IMR-90 (cell line): ENCODE measurements around the gene DENND10. TPM values are rescaled to one million over a fixed set of nuclear protein-coding genes. Genes with fewer than 3 reads are reported as not detected.

Source experiments
- ATAC-seq: fragments of 200-7000 bp; cut with Tn5 transposase; 2 replicates; pipeline ENCODE4 v1.9.1; 2020; ENCODE audit warnings: low read depth, mild to moderate bottlenecking, moderate library complexity
- BruUV-seq: library from RNA; stranded (reverse); fragments of 400-500 nt; replicated peaks from 2 replicates; lab custom pipeline; 2021; lab: Mats Ljungman, UMichigan
- CTCF ChIA-PET: fragments of 300-600 bp; formaldehyde crosslinking; extraction: SDS; loops from one replicate; lab custom pipeline; 2021; ENCODE audit warnings: antibody characterized with exemption; lab: Yijun Ruan, JAX
- POLR2A ChIA-PET: fragments of 300-600 bp; sonication (Branson Sonifier 250); formaldehyde crosslinking; loops from one replicate; lab custom pipeline; 2022; ENCODE audit warnings: antibody characterized with exemption; ENCODE audit not compliant: unreplicated experiment; lab: Charles Lee
- DNase-seq: peaks from one replicate; pipeline ENCODE4 v3.0.0; 2013
- H2AFZ ChIP-seq: replicated peaks from 2 replicates; pipeline ENCODE3; 2013; ENCODE audit warnings: low read length, mild to moderate bottlenecking; ENCODE audit not compliant: poor library complexity
- H2AK5ac ChIP-seq: 2 replicates; pipeline ENCODE4 v1.6.1; 2013; ENCODE audit warnings: low read depth, low read length, inconsistent platforms
- H2AK9ac ChIP-seq: replicated peaks from 2 replicates; pipeline ENCODE3; 2013; ENCODE audit warnings: mild to moderate bottlenecking, low read depth, low read length, moderate library complexity; ENCODE audit not compliant: poor library complexity
- H2BK120ac ChIP-seq: 2 replicates; pipeline ENCODE4 v1.6.1; 2013; ENCODE audit warnings: low read depth, low read length, inconsistent platforms
- H2BK15ac ChIP-seq: 3 replicates; pipeline ENCODE4 v1.6.1; 2013; ENCODE audit warnings: low read depth, low read length, inconsistent platforms
- H2BK20ac ChIP-seq: 2 replicates; pipeline ENCODE4 v1.6.1; 2013; ENCODE audit warnings: low read depth, mild to moderate bottlenecking, inconsistent platforms, low read length, moderate library complexity
- H2BK5ac ChIP-seq: 2 replicates; pipeline ENCODE4 v1.6.1; 2013; ENCODE audit warnings: mild to moderate bottlenecking, low read depth, low read length, inconsistent platforms; ENCODE audit not compliant: poor library complexity, severe bottlenecking
- H3K14ac ChIP-seq: replicated peaks from 2 replicates; pipeline ENCODE4 v1.6.1; 2013; ENCODE audit warnings: low read depth, low read length, inconsistent platforms
- H3K18ac ChIP-seq: 2 replicates; pipeline ENCODE4 v1.6.1; 2013; ENCODE audit warnings: low read depth, low read length, control low read depth
- H3K23ac ChIP-seq: 2 replicates; pipeline ENCODE4 v1.6.1; 2013; ENCODE audit warnings: low read depth, low read length, inconsistent platforms
- H3K27ac ChIP-seq: 2 replicates; pipeline ENCODE4 v1.5.1; 2013; ENCODE audit warnings: mild to moderate bottlenecking, control low read depth, low read length; ENCODE audit not compliant: insufficient read depth
- H3K27me3 ChIP-seq: 2 replicates; pipeline ENCODE4 v1.6.1; 2013; ENCODE audit warnings: low read length; ENCODE audit not compliant: control insufficient read depth, insufficient read depth
- H3K36me3 ChIP-seq: 2 replicates; pipeline ENCODE4 v1.6.1; 2013; ENCODE audit warnings: low read length, mixed read lengths; ENCODE audit not compliant: control insufficient read depth, insufficient read depth
- H3K4ac ChIP-seq: 2 replicates; pipeline ENCODE4 v1.6.1; 2013; ENCODE audit warnings: low read depth, low read length, inconsistent platforms
- H3K4me1 ChIP-seq: 2 replicates; pipeline ENCODE4 v1.6.1; 2013; ENCODE audit warnings: low read length, mixed read lengths; ENCODE audit not compliant: control insufficient read depth, insufficient read depth
- H3K4me2 ChIP-seq: 2 replicates; pipeline ENCODE4 v1.6.1; 2013; ENCODE audit warnings: low read depth, mild to moderate bottlenecking, control low read depth, low read length, moderate library complexity
- H3K4me3 ChIP-seq: 2 replicates; pipeline ENCODE4 v1.5.1; 2013; ENCODE audit warnings: low read depth, mild to moderate bottlenecking, control low read depth, low read length, moderate library complexity; ENCODE audit not compliant: insufficient read depth
- H3K56ac ChIP-seq: 2 replicates; pipeline ENCODE4 v1.6.1; 2013; ENCODE audit warnings: low read length, inconsistent platforms; ENCODE audit not compliant: insufficient read depth; ENCODE audit errors: extremely low read depth
- H3K79me1 ChIP-seq, 2 experiments: 2 replicates each; pipeline ENCODE4 v1.6.1; 2013; ENCODE audit warnings: low read length in 2 of 2, inconsistent platforms in 1 of 2, low read depth in 1 of 2
- H3K9ac ChIP-seq: 2 replicates; pipeline ENCODE4 v1.6.1; 2013; ENCODE audit warnings: low read depth, low read length, control low read depth
- H3K9me1 ChIP-seq: 2 replicates; pipeline ENCODE4 v1.6.1; 2013; ENCODE audit warnings: low read length, inconsistent platforms; ENCODE audit not compliant: insufficient read depth
- H3K9me3 ChIP-seq: 2 replicates; pipeline ENCODE4 v1.6.1; 2013; ENCODE audit warnings: low read length; ENCODE audit not compliant: control insufficient read depth, insufficient read depth
- H4K20me1 ChIP-seq: 2 replicates; pipeline ENCODE4 v1.6.1; 2013; ENCODE audit warnings: low read length, inconsistent platforms; ENCODE audit not compliant: insufficient read depth
- H4K5ac ChIP-seq: 2 replicates; pipeline ENCODE4 v1.6.1; 2013; ENCODE audit warnings: mild to moderate bottlenecking, low read depth, low read length, control low read depth
- H4K8ac ChIP-seq, 2 experiments: 2 replicates each; pipeline ENCODE4 v1.6.1; 2013; ENCODE audit warnings: low read depth in 2 of 2, low read length in 2 of 2, control low read depth in 1 of 2, inconsistent platforms in 1 of 2
- H4K91ac ChIP-seq: 2 replicates; pipeline ENCODE4 v1.6.1; 2013; ENCODE audit warnings: low read depth, low read length, inconsistent platforms; ENCODE audit not compliant: insufficient read depth
- CEBPB ChIP-seq: IDR thresholded peaks from 2 replicates; pipeline ENCODE4 v1.6.1; 2012; ENCODE audit warnings: low read depth, low read length, improper control_type of control experiment
- RFX5 ChIP-seq: IDR thresholded peaks from 2 replicates; pipeline ENCODE4 v1.8.0; 2012; ENCODE audit warnings: low read depth, mild to moderate bottlenecking, low read length, moderate library complexity
- WGBS, 2 experiments: methylation state at CpG; one replicate each; pipeline versions ENCODE4 v1.1.5 to v1.1.7; 2013; ENCODE audit warnings: missing lambda C conversion rate in 2 of 2; ENCODE audit not compliant: insufficient read length in 1 of 2; ENCODE audit errors: extremely low coverage in 2 of 2; 5-methylcytosine and 5-hydroxymethylcytosine counted together
- dilution Hi-C: fragments of 300-500 bp; cut with HindIII; formaldehyde crosslinking; loops from one replicate; pipeline ENCODE4 v1.14.3; 2018; ENCODE audit warnings: low sequenced_read_pairs; ENCODE audit not compliant: unreplicated experiment
- in situ Hi-C: fragments of 300-500 bp; cut with MboI; formaldehyde crosslinking; loops from 3 replicates; pipeline ENCODE4 v1.14.3; 2019; ENCODE audit warnings: low sequenced_read_pairs, inconsistent platforms, mixed read lengths
- intact Hi-C: fragments of 100-400 bp; cut with micrococcal nuclease; formaldehyde crosslinking; loops from 2 replicates; pipeline ENCODE4 v1.10.0; 2022
- polyA plus RNA-seq, 3 experiments: library from polyadenylated mRNA; depleted of rRNA; stranded (reverse); fragments of >200 nt; gene quantifications; 2 replicates each; pipeline ENCODE4 v1.2.3, GENCODE V29; 2012; ENCODE audit warnings: low replicate concordance in 1 of 3
- total RNA-seq: library from RNA; depleted of rRNA; stranded (reverse); fragments of >200 nt; gene quantifications from 2 replicates; pipeline ENCODE4 v1.2.3, GENCODE V29; 2012

Gene DENND10
- total and polyA plus RNA-seq, 2 of the 4 experiments (the other 2 are of a cell fraction): 50.9 to 81.4 TPM

GRCh38 chr10:119059557-119059956 lies 44.4 kb upstream of the DENND10 start:
- ChIA-PET POLR2A (no interaction called here), CTCF (no interaction called here)
- Histone ChIP-seq H3K4me1 (no peaks in the 10 kb centered on the region), H4K5ac (no peak overlapping the region), H2AFZ (no peak overlapping the region), H4K8ac (no peak overlapping the region), H3K14ac (no peak overlapping the region), H3K79me1 (peaks cover 37 to 48% of the 10 kb centered on the region in 2 experiments), H2AK5ac (no peak overlapping the region), H3K4ac (no peak overlapping the region), H4K91ac (no peak overlapping the region), H3K18ac (no peak overlapping the region), H3K36me3 (peaks cover 62% of the 10 kb centered on the region), H2BK5ac (no peak overlapping the region), H3K27me3 (no peaks in the 10 kb centered on the region), H3K4me2 (no peak overlapping the region), H2BK120ac (no peak overlapping the region), H2AK9ac (no peak overlapping the region), H4K20me1 (peaks cover 17% of the 10 kb centered on the region), H3K9me3 (no peaks in the 10 kb centered on the region), H2BK15ac (no peak overlapping the region), H3K9ac (no peak overlapping the region), H3K4me3 (no peak overlapping the region), H3K27ac (no peak overlapping the region), H2BK20ac (no peak overlapping the region), H3K9me1 (no peaks in the 10 kb centered on the region), H3K23ac (no peak overlapping the region), H3K56ac (no peak overlapping the region)
- dilution Hi-C loops: no loop called here
- no peak for TF ChIP-seq RFX5
- TF ChIP-seq CEBPB: no peak
- intact Hi-C loops: loop anchor here (5.0 kb wide), 2 partner anchors 518 to 868 kb away; no protein-coding TSS in a partner anchor
- in situ Hi-C loops: no loop called here
- BruUV-seq: no TSS peak
- no CpG with 5 or more reads among the region's 4 CpGs for WGBS, 2 experiments
- ATAC-seq: no peak
- DNase-seq: no peak
